Upper lobe of left lung (tissue), 4 donors: ENCODE results near the gene SLC16A4.

Source experiments
- CTCF ChIP-seq, 6 experiments: fragments of 450-650 bp in 4 of 6; fragments of 200-600 bp in 2 of 6; sonication (generic) in 2 of 6; IDR thresholded peaks; one replicate each; pipeline ENCODE4 v1.5.1; 2016 to 2019; ENCODE audit warnings: antibody characterized with exemption in 6 of 6
- EP300 ChIP-seq, 4 donors: sonication (generic); formaldehyde crosslinking; IDR thresholded peaks; one replicate each; pipeline ENCODE4 v1.5.1; 2017; ENCODE audit warnings: antibody characterized with exemption in 4 of 4, control low read depth in 2 of 4
- POLR2A ChIP-seq, 4 donors: fragments of 450-650 bp; IDR thresholded peaks; one replicate each; pipeline ENCODE4 v1.5.1; 2016 to 2017; ENCODE audit warnings: antibody characterized with exemption in 4 of 4, mild to moderate bottlenecking in 2 of 4

- TF ChIP-seq POLR2A (IDR thresholded peaks at IDR 0.05) (no peak), CTCF (IDR thresholded peaks at IDR 0.05) (no peak), EP300 (IDR thresholded peaks at IDR 0.05) (no peak)
These were observed 69.8 kb downstream of the SLC16A4 start for GRCh38 chr1:110321045-110321444.
